OCI-LY3 (cell line): ENCODE results near the gene IRAG1.

Source experiments
- H2AFZ ChIP-seq: fragments of 200-600, 300-600 bp; shearing (Covaris generic); 2 replicates; pipeline ENCODE4 v1.6.0; 2014; ENCODE audit warnings: antibody characterized with exemption, low read depth, low read length
- H3K27ac ChIP-seq: fragments of 200-600, 300-600 bp; sonication (generic); 2 replicates; pipeline ENCODE4 v1.5.1; 2014; ENCODE audit warnings: mild to moderate bottlenecking, low read length, moderate library complexity, mixed read lengths
- H3K27me3 ChIP-seq: fragments of 200-600, 300-600 bp; sonication (generic); 2 replicates; pipeline ENCODE4 v1.6.1; 2014; ENCODE audit warnings: low read depth, low read length, mixed read lengths
- H3K36me3 ChIP-seq: fragments of 200-600, 300-600 bp; sonication (generic); replicated peaks from 2 replicates; pipeline ENCODE3; 2014; ENCODE audit warnings: low read depth, low read length, mixed read lengths
- H3K4me1 ChIP-seq: fragments of 300-600, 200-600 bp; sonication (generic); 2 replicates; pipeline ENCODE4 v1.6.1; 2014; ENCODE audit warnings: low read length, mixed read lengths
- H3K4me2 ChIP-seq: fragments of 200-600, 300-600 bp; sonication (generic); 2 replicates; pipeline ENCODE4 v1.6.1; 2014; ENCODE audit warnings: low read length, mixed read lengths
- H3K4me3 ChIP-seq: fragments of 300-600, 200-600 bp; sonication (generic); 2 replicates; pipeline ENCODE4 v1.5.1; 2014; ENCODE audit warnings: antibody characterized with exemption, mild to moderate bottlenecking, low read length, moderate library complexity
- H3K79me2 ChIP-seq: fragments of 300-600, 200-600 bp; shearing (Covaris generic); 2 replicates; pipeline ENCODE4 v1.6.1; 2014; ENCODE audit warnings: mild to moderate bottlenecking, low read length, mixed read lengths
- H3K9ac ChIP-seq: fragments of 300-600, 200-600 bp; shearing (Covaris generic); 2 replicates; pipeline ENCODE4 v1.6.0; 2014; ENCODE audit warnings: mild to moderate bottlenecking, low read length, moderate library complexity
- H3K9me3 ChIP-seq: fragments of 200-600, 300-600 bp; shearing (Covaris generic); 2 replicates; pipeline ENCODE4 v1.6.1; 2014; ENCODE audit warnings: low read length, mixed read lengths; ENCODE audit not compliant: insufficient read depth
- H4K20me1 ChIP-seq: fragments of 200-600, 300-600 bp; sonication (generic); 2 replicates; pipeline ENCODE4 v1.6.1; 2016; ENCODE audit warnings: low read length, mixed read lengths; ENCODE audit not compliant: insufficient read depth
- CTCF ChIP-seq: fragments of 200-600, 300-600 bp; sonication (generic); IDR thresholded peaks from 2 replicates; pipeline ENCODE4 v1.5.1; 2014; ENCODE audit warnings: antibody characterized with exemption, low read length, low read depth
- EZH2phosphoT487 ChIP-seq: fragments of 200-600 bp; shearing (Covaris generic); IDR thresholded peaks from 2 replicates; pipeline ENCODE4 v1.6.1; 2018; ENCODE audit warnings: antibody characterized with exemption, mixed run types, low read depth

The IRAG1 gene

GRCh38 chr11:10692531-10693115 lies 932 bp downstream of the IRAG1 start:
- Histone ChIP-seq H3K79me2 (no peaks in the 10 kb centered on the region), H3K36me3 (no peaks in the 10 kb centered on the region), H3K4me2 (no peak overlapping the region), H2AFZ (no peak overlapping the region), H3K9me3 (no peaks in the 10 kb centered on the region), H3K4me1 (no peaks in the 10 kb centered on the region), H4K20me1 (no peaks in the 10 kb centered on the region), H3K4me3 (no peak overlapping the region), H3K27me3 (peaks cover 5% of the 10 kb centered on the region; the same call in 1 of the 2 replicates), H3K27ac (no peak overlapping the region), H3K9ac (no peak overlapping the region)
- TF ChIP-seq EZH2phosphoT487 (no peak), CTCF (no peak)

- Histone ChIP-seq H2AFZ (no peak overlapping the region), H3K9ac (no peak overlapping the region), H3K4me1 (no peaks in the 10 kb centered on the region), H3K4me2 (no peak overlapping the region), H3K9me3 (no peaks in the 10 kb centered on the region), H3K36me3 (no peaks in the 10 kb centered on the region), H4K20me1 (no peaks in the 10 kb centered on the region), H3K27me3 (peaks cover 21% of the 10 kb centered on the region), H3K4me3 (no peak overlapping the region), H3K27ac (no peak overlapping the region), H3K79me2 (no peaks in the 10 kb centered on the region)
- TF ChIP-seq CTCF (no peak), EZH2phosphoT487 (no peak)
Measured at GRCh38 chr11:10688401-10688800, 5.2 kb downstream of the IRAG1 start.

GRCh38 chr11:10686311-10686710 lies 7.2 kb downstream of the IRAG1 start:
- H3K9ac ChIP-seq = no peak overlapping the region
- no peaks in the 10 kb centered on the region for H4K20me1 ChIP-seq
- H2AFZ ChIP-seq = no peak overlapping the region
- no peak for TF ChIP-seq CTCF
- TF ChIP-seq EZH2phosphoT487 = no peak
- no peak overlapping the region for H3K4me2 ChIP-seq
- no peaks in the 10 kb centered on the region for H3K36me3 ChIP-seq
- no peaks in the 10 kb centered on the region for H3K4me1 ChIP-seq
- H3K27ac ChIP-seq = no peak overlapping the region
- no peak overlapping the region for H3K4me3 ChIP-seq
- H3K79me2 ChIP-seq = no peaks in the 10 kb centered on the region
- H3K9me3 ChIP-seq = no peaks in the 10 kb centered on the region
- H3K27me3 ChIP-seq = peaks cover 21% of the 10 kb centered on the region

- TF ChIP-seq CTCF (no peak), EZH2phosphoT487 (no peak)
- H3K9me3 ChIP-seq = no peaks in the 10 kb centered on the region
- H3K4me2 ChIP-seq = no peak overlapping the region
- H2AFZ ChIP-seq = no peak overlapping the region
- H3K27ac ChIP-seq = no peak overlapping the region
- no peaks in the 10 kb centered on the region for H3K4me1 ChIP-seq
- no peaks in the 10 kb centered on the region for H4K20me1 ChIP-seq
- no peaks in the 10 kb centered on the region for H3K36me3 ChIP-seq
- no peak overlapping the region for H3K4me3 ChIP-seq
- H3K79me2 ChIP-seq = no peaks in the 10 kb centered on the region
- H3K27me3 ChIP-seq = peaks cover 28% of the 10 kb centered on the region
- H3K9ac ChIP-seq = no peak overlapping the region
Measured at GRCh38 chr11:10683429-10683828, 10.1 kb downstream of the IRAG1 start.
